Measurements from ENCODE around the gene PPFIBP2. TPM values are rescaled to one million over a fixed set of nuclear protein-coding genes. Genes with fewer than 3 reads are reported as not detected.

Gene PPFIBP2
- total and polyA plus RNA-seq, 10 donors = 17.2 to 75.1 (median 40.4) TPM

DNA sequence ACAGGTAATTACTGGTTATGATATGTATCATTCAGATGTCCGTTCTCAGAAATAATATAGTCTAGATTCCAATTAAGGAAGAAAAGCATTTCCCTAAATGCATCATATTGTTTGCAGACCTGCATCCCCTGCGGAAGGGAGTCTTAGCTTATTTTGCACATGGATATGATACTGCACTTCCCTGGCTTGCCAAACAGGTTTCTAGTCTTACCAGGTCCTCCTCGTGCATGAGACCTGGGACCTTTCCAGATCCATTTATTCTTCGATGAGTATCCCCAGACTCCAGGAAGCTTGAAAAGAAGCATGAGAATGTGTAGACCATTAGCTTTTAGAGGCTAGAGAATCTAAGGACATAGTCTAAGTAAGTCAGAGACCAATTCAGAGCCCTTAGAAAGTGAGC lies 128.9 kb downstream of the PPFIBP2 start:
- intact Hi-C loops (cut with DNase I; ENCODE audit: low total_unique reads) = no loop called here
- Histone ChIP-seq H3K9me3 (no peaks in the 10 kb centered on the region), H3K4me1 (no peaks in the 10 kb centered on the region), H3K27ac (no peak overlapping the region), H3K4me3 (no peak overlapping the region), H3K36me3 (peaks cover 0 to 77% (median 33%) of the 10 kb centered on the region in 6 donors), H3K27me3 (replicated peaks in 1 of 7) (no peaks in the 10 kb centered on the region)
- no peak for DNase-seq
- TF ChIP-seq POLR2A (IDR thresholded peaks at IDR 0.05) = no peak
- TF ChIP-seq POLR2AphosphoS5 (IDR thresholded peaks at IDR 0.05) = no peak
- TF ChIP-seq, protein P1, sequence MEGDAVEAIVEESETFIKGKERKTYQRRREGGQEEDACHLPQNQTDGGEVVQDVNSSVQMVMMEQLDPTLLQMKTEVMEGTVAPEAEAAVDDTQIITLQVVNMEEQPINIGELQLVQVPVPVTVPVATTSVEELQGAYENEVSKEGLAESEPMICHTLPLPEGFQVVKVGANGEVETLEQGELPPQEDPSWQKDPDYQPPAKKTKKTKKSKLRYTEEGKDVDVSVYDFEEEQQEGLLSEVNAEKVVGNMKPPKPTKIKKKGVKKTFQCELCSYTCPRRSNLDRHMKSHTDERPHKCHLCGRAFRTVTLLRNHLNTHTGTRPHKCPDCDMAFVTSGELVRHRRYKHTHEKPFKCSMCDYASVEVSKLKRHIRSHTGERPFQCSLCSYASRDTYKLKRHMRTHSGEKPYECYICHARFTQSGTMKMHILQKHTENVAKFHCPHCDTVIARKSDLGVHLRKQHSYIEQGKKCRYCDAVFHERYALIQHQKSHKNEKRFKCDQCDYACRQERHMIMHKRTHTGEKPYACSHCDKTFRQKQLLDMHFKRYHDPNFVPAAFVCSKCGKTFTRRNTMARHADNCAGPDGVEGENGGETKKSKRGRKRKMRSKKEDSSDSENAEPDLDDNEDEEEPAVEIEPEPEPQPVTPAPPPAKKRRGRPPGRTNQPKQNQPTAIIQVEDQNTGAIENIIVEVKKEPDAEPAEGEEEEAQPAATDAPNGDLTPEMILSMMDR (IDR thresholded peaks at IDR 0.05 in 8 of 11, conservative IDR thresholded peaks at IDR 0.05 in 3 of 11) = no peak
- 63 to 93% (median 65%) methylated on average over 4 of the region's 4 CpGs for WGBS, 5 donors

DNA sequence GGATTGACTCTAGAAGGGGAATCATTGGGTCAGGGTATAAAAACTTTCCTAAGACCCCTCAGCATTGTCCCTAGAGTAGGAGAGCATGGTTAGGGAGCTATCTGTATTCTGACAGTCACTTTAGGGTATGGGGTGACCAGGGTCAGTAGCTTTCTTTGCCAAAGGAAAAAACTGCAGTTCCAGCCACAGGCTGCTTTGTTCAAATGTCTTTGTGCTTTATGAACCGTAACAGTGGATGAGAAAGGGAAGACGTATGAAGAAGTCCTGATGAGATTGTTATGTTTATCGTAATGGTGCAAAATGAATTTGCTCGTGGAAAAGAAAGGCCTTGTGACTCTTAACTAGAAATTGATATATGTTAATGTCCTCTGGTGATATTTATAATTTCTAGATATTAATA lies 129.5 kb downstream of the PPFIBP2 start:
- 86 to 93% (median 90%) methylated on average over 4 of the region's 4 CpGs for WGBS, 5 donors
- DNase-seq = no peak
- Histone ChIP-seq H3K4me3 (no peak overlapping the region), H3K4me1 (no peaks in the 10 kb centered on the region), H3K27me3 (replicated peaks in 1 of 7) (no peaks in the 10 kb centered on the region), H3K9me3 (no peaks in the 10 kb centered on the region), H3K27ac (no peak overlapping the region), H3K36me3 (peaks cover 0 to 78% (median 34%) of the 10 kb centered on the region in 6 donors)
- TF ChIP-seq, protein P1 (IDR thresholded peaks at IDR 0.05 in 8 of 11, conservative IDR thresholded peaks at IDR 0.05 in 3 of 11) = no peak
- no peak for TF ChIP-seq POLR2A (IDR thresholded peaks at IDR 0.05)
- TF ChIP-seq POLR2AphosphoS5 (IDR thresholded peaks at IDR 0.05) = no peak
- intact Hi-C loops (cut with DNase I; ENCODE audit: low total_unique reads) = no loop called here

DNA sequence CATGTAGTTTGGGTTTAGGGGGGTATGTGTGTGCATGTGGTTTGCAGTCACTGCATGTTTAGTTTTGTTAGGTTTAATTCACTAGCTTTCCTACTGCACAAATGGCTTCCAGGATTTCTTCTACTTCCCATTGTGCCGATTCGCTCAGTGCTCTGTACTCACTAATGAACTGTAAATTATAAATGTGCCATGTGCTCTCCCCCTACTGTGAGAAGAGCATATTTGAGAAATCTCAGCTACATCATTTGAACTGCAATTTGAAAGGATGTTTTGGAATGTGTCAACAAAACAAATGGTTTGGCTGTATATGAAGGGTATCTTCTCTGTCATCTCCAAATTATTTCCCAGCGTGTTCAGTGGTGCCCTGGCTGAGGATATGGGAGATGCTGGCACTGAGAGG lies 131.4 kb downstream of the PPFIBP2 start:
- Histone ChIP-seq H3K27me3 (replicated peaks in 1 of 7) (no peaks in the 10 kb centered on the region), H3K4me3 (no peak overlapping the region), H3K9me3 (no peaks in the 10 kb centered on the region), H3K27ac (no peak overlapping the region), H3K36me3 (peaks cover 0 to 79% (median 49%) of the 10 kb centered on the region in 6 donors), H3K4me1 (no peaks in the 10 kb centered on the region)
- 86 to 94% (median 91%) methylated on average over 3 of the region's 3 CpGs for WGBS, 5 donors
- TF ChIP-seq POLR2A (IDR thresholded peaks at IDR 0.05) = no peak
- TF ChIP-seq POLR2AphosphoS5 (IDR thresholded peaks at IDR 0.05) = no peak
- TF ChIP-seq, protein P1 (IDR thresholded peaks at IDR 0.05 in 8 of 11, conservative IDR thresholded peaks at IDR 0.05 in 3 of 11) = no peak
- DNase-seq = no peak
- intact Hi-C loops (cut with DNase I; ENCODE audit: low total_unique reads) = no loop called here

DNA sequence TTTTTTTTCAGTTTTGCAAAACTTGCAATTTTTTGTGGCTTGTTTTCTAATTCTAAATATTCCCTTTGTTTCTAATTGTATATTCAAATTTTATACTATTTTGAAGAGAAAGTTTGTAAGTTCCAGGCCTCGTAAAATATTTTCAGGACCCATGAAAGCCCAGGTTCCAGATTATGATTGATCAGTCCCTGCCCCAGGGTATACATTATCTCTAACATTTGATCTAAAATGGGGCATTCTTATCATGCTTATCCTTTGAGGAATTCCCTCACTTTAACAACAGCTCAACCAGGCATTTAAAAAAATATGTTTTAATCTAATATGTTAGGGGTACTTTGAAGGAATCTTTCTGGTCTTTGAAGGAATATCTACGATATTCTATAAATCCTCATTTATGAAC lies 133.1 kb downstream of the PPFIBP2 start:
- no peak overlapping the region for H3K4me3 ChIP-seq
- intact Hi-C loops (cut with DNase I; ENCODE audit: low total_unique reads) = no loop called here
- TF ChIP-seq, protein P1 (IDR thresholded peaks at IDR 0.05 in 8 of 11, conservative IDR thresholded peaks at IDR 0.05 in 3 of 11) = no peak
- TF ChIP-seq POLR2AphosphoS5 (IDR thresholded peaks at IDR 0.05) = no peak
- TF ChIP-seq POLR2A (IDR thresholded peaks at IDR 0.05) = no peak
- peaks cover 0 to 79% (median 43%) of the 10 kb centered on the region in 6 donors for H3K36me3 ChIP-seq
- H3K27ac ChIP-seq = no peak overlapping the region
- no peaks in the 10 kb centered on the region for H3K4me1 ChIP-seq
- no peak for DNase-seq
- H3K9me3 ChIP-seq = no peaks in the 10 kb centered on the region
- H3K27me3 ChIP-seq (replicated peaks in 1 of 7) = no peaks in the 10 kb centered on the region
- 84 to 95% (median 89%) methylated on average over 2 of the region's 2 CpGs for WGBS, 5 donors
